Psoas muscle (tissue), 8 donors: ENCODE measurements around the gene PDCL2. TPM values are rescaled to one million over a fixed set of nuclear protein-coding genes. Genes with fewer than 3 reads are reported as not detected.

Experiments used
- ATAC-seq, 4 donors: fragments of 200-7000 bp; cut with Tn5 transposase; one replicate each; pipeline ENCODE4 v1.9.1; 2020; ENCODE audit warnings: moderate library complexity in 3 of 4, mild to moderate bottlenecking in 2 of 4
- DNase-seq, 2 donors: peaks; one replicate each; pipeline ENCODE4 v3.0.0-alpha.2; 2020
- H3K27ac ChIP-seq: fragments of 200-600 bp; one replicate; pipeline ENCODE4 v1.8.0; 2022
- H3K27me3 ChIP-seq, 3 donors: fragments of 200-600 bp in 1 of 3; one replicate each; pipeline versions ENCODE4 v1.6.1 to v1.8.0; 2013 to 2022; ENCODE audit warnings: low read length in 2 of 3, mild to moderate bottlenecking in 2 of 3, moderate library complexity in 1 of 3; ENCODE audit not compliant: insufficient read depth in 3 of 3
- H3K36me3 ChIP-seq, 2 donors: fragments of 200-600 bp in 1 of 2; one replicate each; pipeline versions ENCODE4 v1.6.1 to v1.8.0; 2013 to 2022; ENCODE audit warnings: low read depth in 1 of 2, mild to moderate bottlenecking in 1 of 2, moderate library complexity in 1 of 2; ENCODE audit not compliant: insufficient read depth in 1 of 2
- H3K4me1 ChIP-seq: fragments of 200-600 bp; one replicate; pipeline ENCODE4 v1.8.0; 2022
- H3K4me3 ChIP-seq: fragments of 200-600 bp; one replicate; pipeline ENCODE4 v1.8.0; 2022; ENCODE audit warnings: mild to moderate bottlenecking
- H3K9me3 ChIP-seq: fragments of 200-600 bp; one replicate; pipeline ENCODE4 v1.8.0; 2022
- WGBS, 3 donors: extraction: QIAGEN DNeasy Blood & Tissue Kit; methylation state at CpG; one replicate each; pipeline versions ENCODE4 v1.1.6 to v1.1.7; 2013; 5-methylcytosine and 5-hydroxymethylcytosine counted together
- intact Hi-C, 2 donors: fragments of 100-400 bp; cut with DNase I; formaldehyde crosslinking; loops; one replicate each; pipeline versions ENCODE4 v1.11.0 to v1.14.2; 2022
- polyA plus RNA-seq, 3 donors: library from polyadenylated mRNA; stranded (reverse); fragments of 200-250 nt; gene quantifications; one replicate each; pipeline ENCODE4 v1.2.3, GENCODE V29; 2013
- total RNA-seq, 4 donors: library from RNA; stranded (reverse); fragmentation: NEBNext Ultra II Directional in 2 of 4; extraction: Animal tissue kit (Norgen Biotek cat#: 25700) in 2 of 4; gene quantifications; one replicate each; pipeline versions ENCODE4 v1.2.1 to v1.2.4, GENCODE V29; 2021 to 2023
- TF ChIP-seq, protein P1 (sequence below): fragments of 200-600 bp; IDR thresholded peaks from one replicate; pipeline ENCODE4 v1.8.0; 2022; ENCODE audit warnings: antibody characterized with exemption
- donor health status: healthy with polysubstance abuse.
- donor health status: DM: no; HTN: no; CAD: no; lungs with moderate emphysema.
- donor health status: Bipolar disorder and iron deficiency.
- donor health status: healthy.
- donor health status: DM: yes; HTN: yes; CAD: no.
- donor health status: DM: no; HTN: no; CAD: no.
- donor health status: DM: no; HTN: no; CAD: no.
- donor health status: DM: yes; HTN: yes; CAD: no.

PDCL2 gene
- total and polyA plus RNA-seq, 7 donors, result not detected

DNA sequence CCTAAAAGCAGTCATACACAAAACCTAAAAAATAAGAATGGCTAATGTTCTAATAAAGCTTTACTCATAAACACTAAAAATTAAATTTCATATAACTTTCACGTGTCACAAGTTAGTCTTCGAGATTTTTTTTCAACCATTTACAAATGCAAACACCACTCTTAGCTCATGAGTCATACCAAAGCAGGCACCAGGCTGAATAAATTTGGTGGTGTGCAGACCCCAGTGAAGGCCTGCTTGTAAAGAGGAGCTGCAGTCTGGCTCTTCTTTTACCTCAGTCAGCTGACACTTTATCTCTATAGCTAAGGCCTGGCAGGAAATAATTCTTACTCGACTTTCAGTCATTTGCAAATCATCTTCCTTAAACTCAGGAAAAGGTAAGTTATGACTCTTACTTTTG is 82.8 kb downstream of the PDCL2 start:
- Histone ChIP-seq H3K36me3 (peaks cover 0 to 21% of the 10 kb centered on the region in 2 donors), H3K27me3 (no peaks in the 10 kb centered on the region), H3K4me1 (no peaks in the 10 kb centered on the region), H3K27ac (no peak overlapping the region), H3K4me3 (no peak overlapping the region), H3K9me3 (peaks cover 5% of the 10 kb centered on the region)
- TF ChIP-seq, protein P1, sequence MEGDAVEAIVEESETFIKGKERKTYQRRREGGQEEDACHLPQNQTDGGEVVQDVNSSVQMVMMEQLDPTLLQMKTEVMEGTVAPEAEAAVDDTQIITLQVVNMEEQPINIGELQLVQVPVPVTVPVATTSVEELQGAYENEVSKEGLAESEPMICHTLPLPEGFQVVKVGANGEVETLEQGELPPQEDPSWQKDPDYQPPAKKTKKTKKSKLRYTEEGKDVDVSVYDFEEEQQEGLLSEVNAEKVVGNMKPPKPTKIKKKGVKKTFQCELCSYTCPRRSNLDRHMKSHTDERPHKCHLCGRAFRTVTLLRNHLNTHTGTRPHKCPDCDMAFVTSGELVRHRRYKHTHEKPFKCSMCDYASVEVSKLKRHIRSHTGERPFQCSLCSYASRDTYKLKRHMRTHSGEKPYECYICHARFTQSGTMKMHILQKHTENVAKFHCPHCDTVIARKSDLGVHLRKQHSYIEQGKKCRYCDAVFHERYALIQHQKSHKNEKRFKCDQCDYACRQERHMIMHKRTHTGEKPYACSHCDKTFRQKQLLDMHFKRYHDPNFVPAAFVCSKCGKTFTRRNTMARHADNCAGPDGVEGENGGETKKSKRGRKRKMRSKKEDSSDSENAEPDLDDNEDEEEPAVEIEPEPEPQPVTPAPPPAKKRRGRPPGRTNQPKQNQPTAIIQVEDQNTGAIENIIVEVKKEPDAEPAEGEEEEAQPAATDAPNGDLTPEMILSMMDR, result no peak
- ATAC-seq, result no peak
- no peak for DNase-seq
- intact Hi-C loops, result no loop called here
- 77 to 90% (median 87%) methylated on average over 3 of the region's 3 CpGs for WGBS, 3 donors

GRCh38 chr4:55507612-55508011 is 84.4 kb downstream of the PDCL2 start:
- no peaks in the 10 kb centered on the region for H3K27me3 ChIP-seq
- intact Hi-C loops, result no loop called here
- peaks cover 5% of the 10 kb centered on the region for H3K4me1 ChIP-seq
- H3K36me3 ChIP-seq, result peaks cover 0 to 21% of the 10 kb centered on the region in 2 donors
- no peak for DNase-seq
- ATAC-seq, result no peak
- no peak overlapping the region for H3K4me3 ChIP-seq
- 85 to 96% (median 95%) methylated on average over 1 of the region's 1 CpG for WGBS, 3 donors
- TF ChIP-seq, protein P1, result no peak
- no peak overlapping the region for H3K27ac ChIP-seq
- peaks cover 2% of the 10 kb centered on the region for H3K9me3 ChIP-seq

Other genes starting within 250 kb of the PDCL2 start
- 1 to 10 TPM; 4.0 to 8.6 (median 6.4) TPM for gene SRD5A3, start 246.0 kb downstream of the PDCL2 start, total RNA-seq
- 1 to 10 TPM; 2.1 to 3.2 (median 3.1) TPM for gene SRD5A3, start 246.0 kb downstream of the PDCL2 start, polyA plus RNA-seq
- 10 to 100 TPM; 16.0 to 42.4 (median 27.5) TPM for gene TMEM165, start 196.3 kb downstream of the PDCL2 start, total RNA-seq
- gene TMEM165, start 196.3 kb downstream of the PDCL2 start, polyA plus RNA-seq, result 10 to 100 TPM; 16.5 to 61.0 (median 39.3) TPM
- gene CLOCK, start 45.3 kb downstream of the PDCL2 start, total RNA-seq, result 10 to 100 TPM; 21.8 to 54.1 (median 31.5) TPM
- gene CLOCK, start 45.3 kb downstream of the PDCL2 start, polyA plus RNA-seq, result 10 to 100 TPM in 1 of 3 donors, 1 to 10 TPM in 2; 5.9 to 23.5 (median 7.2) TPM
- gene NMU, start 44.1 kb upstream of the PDCL2 start, total RNA-seq, result not detected
- gene NMU, start 44.1 kb upstream of the PDCL2 start, polyA plus RNA-seq, result not detected
- gene EXOC1L, start 227.5 kb upstream of the PDCL2 start, total RNA-seq, result not detected
- gene EXOC1L, start 227.5 kb upstream of the PDCL2 start, polyA plus RNA-seq, result not detected